Activated naive CD4-positive, alpha-beta T cell treated with anti-CD3 and anti-CD28 coated beads, Interleukin-2, amount 50 U/mL, for 24 hours (primary cell): Measurements from ENCODE around the gene ZNF197.

ENCODE experiments used
- H3K27ac Mint-ChIP-seq: one replicate; pipeline ENCODE4 v1.8.0; 2021; ENCODE audit warnings: mild to moderate bottlenecking, mixed read lengths
- H3K27me3 Mint-ChIP-seq: one replicate; pipeline ENCODE4 v1.8.0; 2021; ENCODE audit warnings: mixed read lengths
- H3K36me3 Mint-ChIP-seq: one replicate; pipeline ENCODE4 v1.8.0; 2021; ENCODE audit warnings: mixed read lengths
- H3K4me1 Mint-ChIP-seq: one replicate; pipeline ENCODE4 v1.8.0; 2021; ENCODE audit warnings: mixed read lengths
- H3K4me3 Mint-ChIP-seq: one replicate; pipeline ENCODE4 v1.8.0; 2021; ENCODE audit warnings: mild to moderate bottlenecking, mixed read lengths
- H3K9me3 Mint-ChIP-seq: one replicate; pipeline ENCODE4 v1.8.0; 2021; ENCODE audit warnings: mixed read lengths

Gene ZNF197

DNA sequence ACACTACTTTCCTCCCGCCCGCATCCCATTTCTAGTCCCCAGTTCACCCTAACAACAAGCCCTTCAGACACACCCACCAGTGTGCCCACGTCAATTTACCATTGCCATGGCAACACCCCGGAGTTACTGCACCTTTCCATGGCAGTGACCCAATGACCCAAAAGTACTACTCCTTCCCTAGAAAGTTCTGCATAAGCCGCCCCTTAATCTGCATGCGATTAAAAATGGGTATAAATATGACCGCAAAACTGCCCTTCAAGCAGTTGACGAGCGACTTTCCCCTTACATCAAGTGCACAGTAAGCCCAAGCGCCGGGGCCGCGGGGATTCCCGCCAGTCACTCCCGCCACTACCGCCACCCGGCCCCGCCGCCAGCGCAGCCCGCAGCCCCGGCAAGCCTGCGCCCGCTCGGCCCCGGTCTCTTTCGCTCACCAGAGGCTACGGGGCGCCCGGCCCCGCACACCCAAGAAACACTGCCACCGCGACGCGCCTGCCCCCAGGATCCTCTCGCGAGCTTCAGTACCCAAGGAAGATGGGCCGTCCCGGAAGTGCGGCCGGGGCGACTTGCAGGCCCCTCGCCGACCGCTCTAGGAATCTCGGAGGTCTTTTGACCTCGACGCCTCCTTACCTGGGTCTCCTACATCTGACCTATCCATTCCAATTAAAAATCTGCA lies 60.4 kb downstream of the ZNF197 start:
- peaks cover 42% of the 10 kb centered on the region for H3K36me3 Mint-ChIP-seq
- peaks cover 10% of the 10 kb centered on the region for H3K4me1 Mint-ChIP-seq
- peak overlapping the region; percentile 78 for H3K4me3 Mint-ChIP-seq
- peaks cover 37% of the 10 kb centered on the region for H3K9me3 Mint-ChIP-seq
- peaks cover 37% of the 10 kb centered on the region for H3K27me3 Mint-ChIP-seq
- peak overlapping the region; percentile 26 for H3K27ac Mint-ChIP-seq

- Mint-ChIP-seq H3K4me3 (no peak overlapping the region), H3K9me3 (peaks cover 48% of the 10 kb centered on the region), H3K27ac (no peak overlapping the region), H3K36me3 (peaks cover 37% of the 10 kb centered on the region), H3K27me3 (peaks cover 57% of the 10 kb centered on the region), H3K4me1 (peaks cover 10% of the 10 kb centered on the region)
Observed at GRCh38 chr3:44687898-44688297, 63.1 kb downstream of the ZNF197 start.
